Spleen (tissue), 11 donors: ENCODE data around the gene TTLL5. TPM values are rescaled to one million over a fixed set of nuclear protein-coding genes. Genes with fewer than 3 reads are reported as not detected.
"Not testable (repeated sequence)": the region's sequence is repeated elsewhere in the genome, so short reads cannot be mapped to it uniquely, and the experiment has no call there.

Experiments used
- DNase-seq: peaks from one replicate; pipeline ENCODE4 v3.0.0-alpha.2; 2020
- H3K27ac ChIP-seq, 8 donors: fragments of 200-600 bp; sonication (generic) in 7 of 8; 1 replicate in 4 of 8; 2 replicates in 4 of 8; pipeline versions ENCODE4 v1.5.0 to v1.8.0; 2016 to 2021; ENCODE audit warnings: inconsistent platforms in 4 of 8, mild to moderate bottlenecking in 4 of 8, moderate library complexity in 1 of 8
- H3K27me3 ChIP-seq, 7 donors: fragments of 200-600 bp; sonication (generic) in 6 of 7; replicated peaks in 1 of 7; 1 replicate in 4 of 7; 2 replicates in 3 of 7; pipeline versions ENCODE4 v1.5.0 to v1.8.0; 2016 to 2021; ENCODE audit warnings: inconsistent platforms in 3 of 7, mild to moderate bottlenecking in 1 of 7
- H3K36me3 ChIP-seq, 6 donors: fragments of 200-600 bp; sonication (generic) in 5 of 6; 1 replicate in 4 of 6; 2 replicates in 2 of 6; pipeline versions ENCODE4 v1.5.0 to v1.8.0; 2016 to 2021; ENCODE audit warnings: inconsistent platforms in 2 of 6
- H3K4me1 ChIP-seq, 6 donors: fragments of 200-600 bp; sonication (generic) in 5 of 6; 1 replicate in 3 of 6; 2 replicates in 3 of 6; pipeline versions ENCODE4 v1.5.0 to v1.8.0; 2016 to 2021; ENCODE audit warnings: inconsistent platforms in 3 of 6
- H3K4me3 ChIP-seq, 8 donors: fragments of 200-600 bp; sonication (generic) in 7 of 8; 1 replicate in 4 of 8; 2 replicates in 4 of 8; pipeline versions ENCODE4 v1.5.0 to v1.8.0; 2016 to 2021; ENCODE audit warnings: inconsistent platforms in 4 of 8, mild to moderate bottlenecking in 4 of 8, moderate library complexity in 2 of 8
- H3K9me3 ChIP-seq, 8 donors: fragments of 200-600 bp; sonication (generic) in 7 of 8; 1 replicate in 4 of 8; 2 replicates in 4 of 8; pipeline versions ENCODE4 v1.5.0 to v1.8.0; 2016 to 2021; ENCODE audit warnings: inconsistent platforms in 4 of 8
- POLR2A ChIP-seq, 3 donors: fragments of 450-650 bp; IDR thresholded peaks; one replicate each; pipeline ENCODE4 v1.5.1; 2017; ENCODE audit warnings: antibody characterized with exemption in 3 of 3, mild to moderate bottlenecking in 1 of 3
- POLR2AphosphoS5 ChIP-seq, 3 donors: sonication (generic); formaldehyde crosslinking; IDR thresholded peaks; one replicate each; pipeline ENCODE4 v1.5.1; 2017; ENCODE audit warnings: antibody characterized with exemption in 3 of 3
- WGBS, 5 donors: extraction: QIAGEN DNeasy Blood & Tissue Kit in 3 of 5; methylation state at CpG; one replicate each; pipeline versions ENCODE4 v1.1.5 to v1.1.7; 2013 to 2018; 5-methylcytosine and 5-hydroxymethylcytosine counted together
- intact Hi-C: fragments of 100-400 bp; cut with DNase I; formaldehyde crosslinking; loops from one replicate; pipeline ENCODE4 v1.15.0; 2023; ENCODE audit warnings: low total_unique reads
- polyA plus RNA-seq, 3 donors: library from polyadenylated mRNA; stranded (reverse); fragments of 200-250 nt; gene quantifications; one replicate each; pipeline ENCODE4 v1.2.1, GENCODE V29; 2013
- total RNA-seq, 7 donors: library from RNA; depleted of rRNA in 3 of 7; stranded (reverse); fragments of >200 nt in 3 of 7; fragmentation: NEBNext Ultra II Directional in 4 of 7; extraction: Animal tissue kit (Norgen Biotek cat#: 25700) in 4 of 7; gene quantifications; one replicate each; pipeline versions ENCODE4 v1.1.0 to v1.2.1, GENCODE V29; 2016 to 2021
- TF ChIP-seq, protein P1 (sequence below), 11 experiments: fragments of 200-600 bp in 7 of 11; fragments of 450-650 bp in 4 of 11; sonication (generic) in 4 of 11; IDR thresholded peaks in 8 of 11; conservative IDR thresholded peaks in 3 of 11; 1 replicate in 7 of 11; 2 replicates in 4 of 11; pipeline versions ENCODE4 v1.4.0 to v1.8.0; 2016 to 2021; ENCODE audit warnings: antibody characterized with exemption in 11 of 11, inconsistent platforms in 4 of 11, mild to moderate bottlenecking in 1 of 11
- donor health status: healthy with polysubstance abuse.
- donor health status: DM: no; HTN: no; CAD: no; lungs with moderate emphysema.
- donor health status: DM: no; HTN: no; CAD: no.
- donor health status: Bipolar disorder and iron deficiency.
- donor health status: healthy.
- donor health status: DM: no; HTN: no; CAD: no.
- donor health status: DM: yes; HTN: yes; CAD: no.

Gene TTLL5
- total and polyA plus RNA-seq, 10 donors, result 4.5 to 44.1 (median 31.6) TPM

DNA sequence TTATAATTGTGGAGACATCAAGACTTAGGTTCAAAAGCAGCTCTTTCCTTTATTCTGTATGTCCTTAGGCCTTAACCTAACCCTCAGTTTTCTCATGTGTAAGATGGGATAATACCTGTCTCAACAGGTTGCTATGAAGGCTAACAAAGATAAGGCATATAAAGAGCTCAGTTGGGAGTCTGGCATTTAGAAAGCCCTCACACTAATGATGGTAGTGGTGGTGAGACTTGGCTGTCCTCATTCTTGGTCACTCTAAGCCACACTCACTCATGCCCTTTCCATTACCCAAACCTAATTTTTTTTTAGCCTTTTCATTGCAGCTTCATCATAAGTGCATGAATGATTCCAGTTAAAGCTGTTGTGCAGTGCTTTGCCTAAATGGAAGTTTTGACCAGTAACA, 183.4 kb downstream of the TTLL5 start:
- no peak for DNase-seq
- Histone ChIP-seq H3K4me1 (no peaks in the 10 kb centered on the region), H3K36me3 (peaks cover 0 to 4% (median 0%) of the 10 kb centered on the region in 6 donors), H3K4me3 (no peak overlapping the region), H3K9me3 (no peaks in the 10 kb centered on the region), H3K27me3 (no peaks in the 10 kb centered on the region), H3K27ac (no peak overlapping the region)
- TF ChIP-seq, protein P1, sequence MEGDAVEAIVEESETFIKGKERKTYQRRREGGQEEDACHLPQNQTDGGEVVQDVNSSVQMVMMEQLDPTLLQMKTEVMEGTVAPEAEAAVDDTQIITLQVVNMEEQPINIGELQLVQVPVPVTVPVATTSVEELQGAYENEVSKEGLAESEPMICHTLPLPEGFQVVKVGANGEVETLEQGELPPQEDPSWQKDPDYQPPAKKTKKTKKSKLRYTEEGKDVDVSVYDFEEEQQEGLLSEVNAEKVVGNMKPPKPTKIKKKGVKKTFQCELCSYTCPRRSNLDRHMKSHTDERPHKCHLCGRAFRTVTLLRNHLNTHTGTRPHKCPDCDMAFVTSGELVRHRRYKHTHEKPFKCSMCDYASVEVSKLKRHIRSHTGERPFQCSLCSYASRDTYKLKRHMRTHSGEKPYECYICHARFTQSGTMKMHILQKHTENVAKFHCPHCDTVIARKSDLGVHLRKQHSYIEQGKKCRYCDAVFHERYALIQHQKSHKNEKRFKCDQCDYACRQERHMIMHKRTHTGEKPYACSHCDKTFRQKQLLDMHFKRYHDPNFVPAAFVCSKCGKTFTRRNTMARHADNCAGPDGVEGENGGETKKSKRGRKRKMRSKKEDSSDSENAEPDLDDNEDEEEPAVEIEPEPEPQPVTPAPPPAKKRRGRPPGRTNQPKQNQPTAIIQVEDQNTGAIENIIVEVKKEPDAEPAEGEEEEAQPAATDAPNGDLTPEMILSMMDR (IDR thresholded peaks at IDR 0.05 in 8 of 11, conservative IDR thresholded peaks at IDR 0.05 in 3 of 11), result no peak
- TF ChIP-seq POLR2A (IDR thresholded peaks at IDR 0.05), result no peak
- TF ChIP-seq POLR2AphosphoS5 (IDR thresholded peaks at IDR 0.05), result no peak
- intact Hi-C loops, result no loop called here

GRCh38 chr14:75845136-75845804, 184.2 kb downstream of the TTLL5 start:
- Histone ChIP-seq H3K4me1 (no peaks in the 10 kb centered on the region), H3K36me3 (no peaks in the 10 kb centered on the region), H3K27ac (no peak overlapping the region), H3K27me3 (no peaks in the 10 kb centered on the region), H3K4me3 (no peak overlapping the region), H3K9me3 (no peaks in the 10 kb centered on the region)
- intact Hi-C loops, result no loop called here
- no peak for DNase-seq
- WGBS, 5 donors, result 77 to 98% (median 85%) methylated on average over 4 of the region's 4 CpGs
- TF ChIP-seq POLR2AphosphoS5 (IDR thresholded peaks at IDR 0.05) (no peak), POLR2A (IDR thresholded peaks at IDR 0.05) (no peak)
- TF ChIP-seq, protein P1 (IDR thresholded peaks at IDR 0.05 in 8 of 11, conservative IDR thresholded peaks at IDR 0.05 in 3 of 11), result no peak

DNA sequence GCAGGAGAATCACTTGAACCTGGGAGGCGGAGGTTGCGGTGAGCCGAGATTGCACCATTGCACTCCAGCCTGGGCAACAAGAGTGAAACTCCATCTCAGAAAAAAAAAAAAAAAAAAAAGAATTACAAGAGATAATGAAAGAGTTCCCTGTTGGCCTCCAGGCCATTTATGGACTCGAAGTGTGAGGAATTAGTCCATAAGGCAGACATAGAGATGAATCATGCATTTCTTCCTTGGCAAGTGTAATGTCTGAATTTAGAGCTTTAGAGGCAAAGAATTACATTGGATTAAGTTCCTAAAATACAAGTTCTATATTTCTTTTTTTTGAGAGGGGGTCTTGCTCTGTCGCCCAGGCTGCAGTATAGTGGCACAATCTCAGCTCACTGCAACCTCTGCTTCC, 185.6 kb downstream of the TTLL5 start:
- H3K27ac ChIP-seq, H3K9me3 ChIP-seq, intact Hi-C loops, H3K4me3 ChIP-seq, H3K4me1 ChIP-seq, DNase-seq, H3K36me3 ChIP-seq, H3K27me3 ChIP-seq: not testable (repeated sequence)
- 75 to 98% (median 93%) methylated on average over 5 of the region's 5 CpGs for WGBS, 5 donors

GRCh38 chr14:75847584-75847983, 186.5 kb downstream of the TTLL5 start:
- no peaks in the 10 kb centered on the region for H3K4me1 ChIP-seq
- H3K27ac ChIP-seq, result no peak overlapping the region
- WGBS, 5 donors, result 88 to 95% (median 93%) methylated on average over 2 of the region's 2 CpGs
- H3K27me3 ChIP-seq, result no peaks in the 10 kb centered on the region
- DNase-seq, result no peak
- TF ChIP-seq POLR2AphosphoS5 (IDR thresholded peaks at IDR 0.05), result no peak
- TF ChIP-seq, protein P1 (IDR thresholded peaks at IDR 0.05 in 8 of 11, conservative IDR thresholded peaks at IDR 0.05 in 3 of 11), result no peak
- no peak for TF ChIP-seq POLR2A (IDR thresholded peaks at IDR 0.05)
- no peaks in the 10 kb centered on the region for H3K9me3 ChIP-seq
- intact Hi-C loops, result no loop called here
- H3K36me3 ChIP-seq, result peaks cover 0 to 10% (median 0%) of the 10 kb centered on the region in 6 donors
- H3K4me3 ChIP-seq, result no peak overlapping the region
